Cardiac muscle cell (in vitro differentiated cells and primary cell): Measurements from ENCODE around the gene KRT35. TPM values are rescaled to one million over a fixed set of nuclear protein-coding genes. Genes with fewer than 3 reads are reported as not detected.

Source experiments
- DNase-seq, 2 donors: peaks; one replicate each; pipeline versions ENCODE4 v3.0.0 to v3.0.0-alpha.2; 2010 to 2017; ENCODE audit warnings: low read depth in 1 of 2, low spot score in 1 of 2
- H3K27ac ChIP-seq: fragments of 200-600 bp; sonication (generic); 2 replicates; pipeline ENCODE4 v1.5.1; 2016
- H3K27me3 ChIP-seq: fragments of 200-600 bp; sonication (generic); 2 replicates; pipeline ENCODE4 v1.6.0; 2016; ENCODE audit warnings: control low read depth
- H3K36me3 ChIP-seq: fragments of 200-600 bp; sonication (generic); 2 replicates; pipeline ENCODE4 v1.5.1; 2016; ENCODE audit warnings: control low read depth
- H3K4me1 ChIP-seq: fragments of 200-600 bp; sonication (generic); 2 replicates; pipeline ENCODE4 v1.8.1; 2017; ENCODE audit warnings: low read depth, mild to moderate bottlenecking, mixed run types
- H3K4me3 ChIP-seq: fragments of 200-600 bp; sonication (generic); 2 replicates; pipeline ENCODE4 v1.5.1; 2016; ENCODE audit warnings: mild to moderate bottlenecking
- H3K9me3 ChIP-seq: fragments of 200-600 bp; sonication (generic); 2 replicates; pipeline ENCODE4 v1.5.1; 2017; ENCODE audit warnings: low read depth, mild to moderate bottlenecking, control low read depth
- CTCF ChIP-seq: IDR thresholded peaks from 2 replicates; pipeline ENCODE4 v1.5.1; 2012; ENCODE audit warnings: low read depth, mild to moderate bottlenecking, low read length
- polyA plus RNA-seq: library from polyadenylated mRNA; unstranded; fragments of >200 nt; fragmentation: Nextera tagmentation; extraction: Ambion mirVana; gene quantifications from 2 replicates; pipeline ENCODE4 v1.2.1, GENCODE V29; 2016
- total RNA-seq: library from RNA; depleted of rRNA; stranded (reverse); fragments of >200 nt; gene quantifications from 2 replicates; pipeline ENCODE4 v1.2.3, GENCODE V29; 2016

Gene KRT35
- total and polyA plus RNA-seq, 2 experiments from 2014 or later, result not detected

- TF ChIP-seq CTCF, result peak; percentile 92
- no peaks in the 10 kb centered on the region for H3K36me3 ChIP-seq
- H3K27ac ChIP-seq, result no peak overlapping the region
- H3K27me3 ChIP-seq, result no peaks in the 10 kb centered on the region
- H3K4me1 ChIP-seq, result no peaks in the 10 kb centered on the region
- DNase-seq, result peak; percentile 61 to 93
- H3K9me3 ChIP-seq, result no peaks in the 10 kb centered on the region
- no peak overlapping the region for H3K4me3 ChIP-seq
These were observed 16.0 kb upstream of the KRT35 start for GRCh38 chr17:41496803-41497484.

DNA sequence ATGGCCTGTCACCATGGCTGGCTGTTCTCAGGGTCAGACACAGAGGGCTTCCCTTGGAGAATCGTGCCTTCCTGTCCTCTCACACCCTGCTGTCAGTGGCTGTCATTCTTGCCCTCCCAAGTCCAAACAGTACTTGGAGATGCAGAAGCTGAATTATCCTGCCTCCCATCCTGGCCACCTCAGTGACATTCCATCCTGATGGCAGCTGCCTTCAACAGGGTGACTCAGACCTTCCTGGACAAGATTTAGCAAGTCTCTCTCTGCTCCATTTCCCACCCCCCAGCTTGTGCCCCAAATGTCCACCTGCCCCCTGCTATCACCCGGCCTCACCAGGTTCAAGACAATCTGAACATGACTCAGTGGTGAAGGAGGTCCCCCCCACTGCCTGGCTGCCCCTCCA lies 13.6 kb upstream of the KRT35 start:
- Histone ChIP-seq H3K4me1 (no peaks in the 10 kb centered on the region), H3K4me3 (no peak overlapping the region), H3K36me3 (no peaks in the 10 kb centered on the region), H3K27me3 (peaks cover 7% of the 10 kb centered on the region), H3K27ac (no peak overlapping the region), H3K9me3 (no peaks in the 10 kb centered on the region)
- no peak for DNase-seq
- TF ChIP-seq CTCF, result no peak

GRCh38 chr17:41492771-41493170 lies 11.8 kb upstream of the KRT35 start:
- Histone ChIP-seq H3K4me1 (no peaks in the 10 kb centered on the region), H3K27me3 (peaks cover 7% of the 10 kb centered on the region), H3K36me3 (no peaks in the 10 kb centered on the region), H3K9me3 (no peaks in the 10 kb centered on the region), H3K4me3 (no peak overlapping the region), H3K27ac (no peak overlapping the region)
- DNase-seq, result peak; percentile 33 to 81
- no peak for TF ChIP-seq CTCF

- no peaks in the 10 kb centered on the region for H3K9me3 ChIP-seq
- no peaks in the 10 kb centered on the region for H3K4me1 ChIP-seq
- peaks cover 7% of the 10 kb centered on the region for H3K27me3 ChIP-seq
- DNase-seq, result peak in 1 of 2 donors; percentile 58
- H3K4me3 ChIP-seq, result no peak overlapping the region
- no peak for TF ChIP-seq CTCF
- H3K27ac ChIP-seq, result no peak overlapping the region
- H3K36me3 ChIP-seq, result no peaks in the 10 kb centered on the region
These were observed 11.4 kb upstream of the KRT35 start for GRCh38 chr17:41492351-41492750.

GRCh38 chr17:41491476-41491875 lies 10.5 kb upstream of the KRT35 start:
- no peak overlapping the region for H3K4me3 ChIP-seq
- no peak overlapping the region for H3K27ac ChIP-seq
- TF ChIP-seq CTCF, result no peak
- H3K9me3 ChIP-seq, result no peaks in the 10 kb centered on the region
- no peaks in the 10 kb centered on the region for H3K36me3 ChIP-seq
- DNase-seq, result no peak
- peaks cover 7% of the 10 kb centered on the region for H3K27me3 ChIP-seq
- no peaks in the 10 kb centered on the region for H3K4me1 ChIP-seq
